Activated CD4-positive, alpha-beta memory T cell treated with anti-CD3 and anti-CD28 coated beads for 36 hours (primary cell): ENCODE measurements around the gene HOXA10. TPM values are rescaled to one million over a fixed set of nuclear protein-coding genes. Genes with fewer than 3 reads are reported as not detected.

Source experiments
- CTCF ChIA-PET: fragments of 350-600 bp; sonication (Branson Sonifier 250); formaldehyde crosslinking; loops from one replicate; lab custom pipeline; 2021; ENCODE audit warnings: antibody characterized with exemption, inconsistent platforms; lab: Charles Lee
- POLR2A ChIA-PET: fragments of 350-600 bp; sonication (Branson Sonifier 250); formaldehyde crosslinking; loops from one replicate; lab custom pipeline; 2021; ENCODE audit warnings: antibody characterized with exemption; lab: Charles Lee
- DNase-seq: peaks from one replicate; pipeline ENCODE4 v3.0.0-alpha.2; 2020
- H3K27ac Mint-ChIP-seq: one replicate; pipeline ENCODE4 v1.8.0; 2021; ENCODE audit warnings: mixed read lengths
- H3K27me3 Mint-ChIP-seq: one replicate; pipeline ENCODE4 v1.8.0; 2021; ENCODE audit warnings: mixed read lengths
- H3K36me3 Mint-ChIP-seq: one replicate; pipeline ENCODE4 v1.8.0; 2021; ENCODE audit warnings: mixed read lengths
- H3K4me1 Mint-ChIP-seq: one replicate; pipeline ENCODE4 v1.8.0; 2021; ENCODE audit warnings: low read depth, mixed read lengths
- H3K4me3 Mint-ChIP-seq: one replicate; pipeline ENCODE4 v1.8.0; 2021; ENCODE audit warnings: mild to moderate bottlenecking, mixed read lengths
- H3K9me3 Mint-ChIP-seq: one replicate; pipeline ENCODE4 v1.8.0; 2021; ENCODE audit warnings: mixed read lengths
- intact Hi-C: fragments of 100-400 bp; cut with micrococcal nuclease; formaldehyde crosslinking; loops from one replicate; pipeline ENCODE4 v1.15.1; 2023
- total RNA-seq, 2 experiments: library from RNA; stranded (reverse); gene quantifications; one replicate each; pipeline ENCODE4 v1.2.3, GENCODE V29; 2021

HOXA10 gene
- total RNA-seq, 2 experiments from 2014 or later = not detected

GRCh38 chr7:27202018-27202861 lies 28.1 kb upstream of the HOXA10 start:
- Mint-ChIP-seq H3K9me3 (no peaks in the 10 kb centered on the region), H3K36me3 (peaks cover 3% of the 10 kb centered on the region), H3K27ac (no peak overlapping the region), H3K27me3 (peaks cover 84% of the 10 kb centered on the region), H3K4me3 (no peak overlapping the region), H3K4me1 (peaks cover 36% of the 10 kb centered on the region)
- intact Hi-C loops = no loop called here
- ChIA-PET CTCF (interaction anchor here (0.9 to 1.0 kb wide), 2 partner anchors 41 to 826 kb away, joined by 3 read pairs; no protein-coding TSS in a partner anchor), POLR2A (no interaction called here)
- no peak for DNase-seq

- H3K27ac Mint-ChIP-seq = no peak overlapping the region
- ChIA-PET CTCF (no interaction called here), POLR2A (no interaction called here)
- DNase-seq = no peak
- peaks cover 3% of the 10 kb centered on the region for H3K36me3 Mint-ChIP-seq
- H3K27me3 Mint-ChIP-seq = peaks cover 80% of the 10 kb centered on the region
- no peaks in the 10 kb centered on the region for H3K9me3 Mint-ChIP-seq
- intact Hi-C loops = no loop called here
- no peak overlapping the region for H3K4me3 Mint-ChIP-seq
- H3K4me1 Mint-ChIP-seq = peaks cover 36% of the 10 kb centered on the region
Measured at GRCh38 chr7:27201580-27202017, 27.5 kb upstream of the HOXA10 start.

DNA sequence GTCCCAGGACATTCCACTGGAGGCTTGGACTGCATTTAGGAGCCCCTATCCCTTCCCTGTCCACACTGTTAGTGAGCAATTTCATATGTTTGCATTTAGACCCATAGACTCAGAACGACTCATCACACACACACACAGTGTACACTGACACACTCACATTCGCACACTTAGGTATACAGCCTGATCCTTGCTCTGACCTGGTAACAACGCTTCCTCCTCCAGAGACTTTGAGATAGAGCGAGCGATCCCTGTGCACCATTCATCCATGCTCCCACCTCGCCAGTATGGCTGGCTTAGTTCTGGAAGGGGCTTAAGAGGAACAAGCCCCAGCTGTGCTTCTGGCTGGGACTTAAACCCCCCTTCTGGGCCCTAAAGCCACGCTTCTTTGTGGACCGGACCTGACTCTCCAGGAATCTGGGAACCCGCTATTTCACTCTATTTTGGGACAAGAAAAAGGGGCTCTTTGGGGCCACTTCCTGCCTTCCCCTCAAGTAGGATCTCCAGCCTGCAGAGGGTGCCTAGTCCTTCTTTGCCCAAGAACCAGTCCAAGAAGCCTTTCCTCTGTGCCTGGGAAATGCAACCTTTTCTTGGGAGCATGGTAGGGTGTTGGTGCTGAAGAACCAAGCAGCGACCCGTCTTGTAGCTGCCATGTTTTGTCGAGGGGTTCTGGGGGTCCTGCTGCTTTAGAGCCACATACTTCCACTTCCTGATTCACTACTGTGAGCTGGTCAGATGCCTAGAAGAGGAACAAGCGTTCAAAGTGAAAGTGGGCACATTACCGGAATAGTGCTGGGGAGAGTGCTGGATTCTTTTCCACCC lies 26.9 kb upstream of the HOXA10 start:
- Mint-ChIP-seq H3K36me3 (peaks cover 3% of the 10 kb centered on the region), H3K9me3 (no peaks in the 10 kb centered on the region), H3K4me3 (peak overlapping the region; percentile 27), H3K27ac (peak overlapping the region; percentile 39), H3K27me3 (peaks cover 80% of the 10 kb centered on the region), H3K4me1 (peaks cover 36% of the 10 kb centered on the region)
- ChIA-PET POLR2A (no interaction called here), CTCF (no interaction called here)
- DNase-seq = no peak
- intact Hi-C loops = loop anchor here (1.0 kb wide), 1 partner anchor 12 kb away; no protein-coding TSS in a partner anchor

GRCh38 chr7:27199849-27200760 lies 26.0 kb upstream of the HOXA10 start, which contains the start of gene HOXA13:
Gene HOXA13 (minus strand): TSS chr7:27200091. CDS start chr7:27200077, 14 bp downstream.
- Mint-ChIP-seq H3K4me3 (peak within 1 kb of the TSS; percentile 67), H3K9me3 (no peaks in the 10 kb centered on the region), H3K27ac (peak within 1 kb of the TSS; percentile 39), H3K36me3 (peaks cover 3% of the 10 kb centered on the region), H3K27me3 (peaks cover 78% of the 10 kb centered on the region), H3K4me1 (peaks cover 32% of the 10 kb centered on the region)
- ChIA-PET CTCF (interaction anchor here (0.8 to 1.8 kb wide), 5 partner anchors 9 to 21 kb away, joined by 3 to 6 read pairs (median 3); no protein-coding TSS in a partner anchor), POLR2A (no interaction called here)
- intact Hi-C loops = loop anchor here (1.0 to 5.0 kb wide), 5 partner anchors 11 to 582 kb away; partner anchors contain the start of gene HOXA11
- DNase-seq = no peak

DNA sequence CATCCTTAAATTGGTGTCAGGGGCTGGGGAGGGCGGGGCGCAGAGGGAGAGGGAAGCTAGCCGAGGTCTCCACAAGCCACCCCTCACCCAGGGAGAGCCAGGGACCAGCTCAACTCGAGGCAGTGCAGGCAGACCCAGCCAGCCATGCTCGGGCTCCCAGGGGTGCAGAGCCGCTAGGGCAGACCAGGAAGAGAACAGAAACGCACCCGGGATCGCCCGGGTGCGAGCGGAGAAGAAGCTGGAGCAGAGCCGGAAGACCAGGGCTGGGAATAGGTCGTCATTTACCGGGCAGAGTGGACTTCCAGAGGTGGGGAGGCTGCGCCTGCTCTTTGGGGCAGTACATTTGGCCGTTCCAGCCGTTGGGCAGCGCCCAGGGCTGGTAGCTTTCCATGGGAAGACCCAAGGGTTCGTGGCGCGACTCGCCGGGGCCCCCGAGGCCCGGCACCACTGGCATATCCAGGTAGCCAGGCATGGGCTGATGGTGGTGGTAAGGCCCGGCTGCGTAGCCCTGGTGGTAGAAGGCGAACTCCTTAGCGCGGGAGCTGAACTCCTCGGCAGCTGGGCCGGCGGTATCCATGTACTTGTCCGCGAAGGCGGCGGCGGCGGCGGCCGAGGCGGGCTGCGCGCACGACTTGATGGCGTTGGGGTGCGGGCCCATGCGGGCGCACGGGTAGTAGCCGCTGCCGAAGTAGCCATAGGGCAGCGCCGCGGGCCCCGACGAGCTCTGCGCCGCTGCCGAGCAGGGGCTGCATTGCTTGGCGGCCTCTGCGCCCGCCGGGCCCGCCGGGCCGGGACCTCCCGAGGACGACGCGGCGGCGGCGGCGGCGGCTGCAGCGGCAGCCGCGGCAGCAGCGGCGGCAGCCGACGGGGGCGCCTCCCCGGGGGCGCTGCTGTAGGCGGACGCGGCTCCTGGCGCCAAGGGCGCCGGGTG lies 25.0 kb upstream of the HOXA10 start:
- ChIA-PET POLR2A (no interaction called here), CTCF (interaction anchor here (0.8 to 1.8 kb wide), 9 partner anchors 9 to 821 kb away, joined by 3 to 6 read pairs (median 3); partner anchors contain the start of gene HOXA11)
- no peaks in the 10 kb centered on the region for H3K9me3 Mint-ChIP-seq
- peak overlapping the region; percentile 46 for H3K4me3 Mint-ChIP-seq
- peaks cover 27% of the 10 kb centered on the region for H3K4me1 Mint-ChIP-seq
- H3K27me3 Mint-ChIP-seq = peaks cover 76% of the 10 kb centered on the region
- DNase-seq = no peak
- no peak overlapping the region for H3K27ac Mint-ChIP-seq
- H3K36me3 Mint-ChIP-seq = peaks cover 3% of the 10 kb centered on the region
- intact Hi-C loops = loop anchor here (2.0 to 5.0 kb wide), 4 partner anchors 14 to 583 kb away; partner anchors contain the start of gene HOXA11

DNA sequence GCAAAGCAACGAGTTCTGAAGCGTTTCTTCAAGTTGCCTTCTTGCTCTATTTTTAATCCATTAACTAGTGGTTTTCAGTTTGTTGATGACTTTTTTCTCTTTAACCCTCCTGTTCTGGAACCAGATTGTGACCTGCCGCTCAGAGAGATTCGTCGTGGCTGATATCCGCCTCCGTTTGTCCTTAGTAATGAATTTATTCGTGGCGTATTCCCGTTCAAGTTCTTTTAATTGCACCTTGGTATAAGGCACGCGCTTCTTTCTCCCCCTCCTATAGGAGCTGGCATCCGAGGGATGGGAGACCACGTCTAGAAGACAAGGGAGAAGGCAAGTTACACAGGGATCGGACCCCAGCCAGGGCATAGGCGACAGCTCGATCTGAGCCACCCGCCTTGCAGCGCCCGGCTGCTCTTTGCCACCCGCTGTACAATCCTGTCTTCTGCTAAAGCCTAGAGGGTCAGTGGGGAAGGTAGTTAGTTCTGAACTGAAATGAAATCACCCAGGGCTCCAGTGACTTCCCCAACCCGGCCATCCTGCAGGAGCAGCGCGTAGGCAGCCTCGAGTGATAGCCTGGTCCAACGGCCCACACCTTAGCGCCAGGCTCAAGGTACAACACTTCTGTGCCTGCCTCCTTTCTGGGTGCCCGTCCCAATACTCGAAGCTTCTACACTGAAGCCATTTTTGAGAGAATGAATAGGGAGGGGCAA lies 24.2 kb upstream of the HOXA10 start:
- Mint-ChIP-seq H3K27me3 (peaks cover 76% of the 10 kb centered on the region), H3K27ac (no peak overlapping the region), H3K36me3 (peaks cover 3% of the 10 kb centered on the region), H3K9me3 (no peaks in the 10 kb centered on the region), H3K4me1 (peaks cover 33% of the 10 kb centered on the region), H3K4me3 (no peak overlapping the region)
- ChIA-PET POLR2A (no interaction called here), CTCF (interaction anchor here (0.8 to 1.8 kb wide), 9 partner anchors 8 to 822 kb away, joined by 3 to 6 read pairs (median 3); partner anchors contain the start of gene HOXA11)
- DNase-seq = peak; percentile 9
- intact Hi-C loops = loop anchor here (2.0 to 5.0 kb wide), 4 partner anchors 13 to 584 kb away; partner anchors contain the start of gene HOXA11

DNA sequence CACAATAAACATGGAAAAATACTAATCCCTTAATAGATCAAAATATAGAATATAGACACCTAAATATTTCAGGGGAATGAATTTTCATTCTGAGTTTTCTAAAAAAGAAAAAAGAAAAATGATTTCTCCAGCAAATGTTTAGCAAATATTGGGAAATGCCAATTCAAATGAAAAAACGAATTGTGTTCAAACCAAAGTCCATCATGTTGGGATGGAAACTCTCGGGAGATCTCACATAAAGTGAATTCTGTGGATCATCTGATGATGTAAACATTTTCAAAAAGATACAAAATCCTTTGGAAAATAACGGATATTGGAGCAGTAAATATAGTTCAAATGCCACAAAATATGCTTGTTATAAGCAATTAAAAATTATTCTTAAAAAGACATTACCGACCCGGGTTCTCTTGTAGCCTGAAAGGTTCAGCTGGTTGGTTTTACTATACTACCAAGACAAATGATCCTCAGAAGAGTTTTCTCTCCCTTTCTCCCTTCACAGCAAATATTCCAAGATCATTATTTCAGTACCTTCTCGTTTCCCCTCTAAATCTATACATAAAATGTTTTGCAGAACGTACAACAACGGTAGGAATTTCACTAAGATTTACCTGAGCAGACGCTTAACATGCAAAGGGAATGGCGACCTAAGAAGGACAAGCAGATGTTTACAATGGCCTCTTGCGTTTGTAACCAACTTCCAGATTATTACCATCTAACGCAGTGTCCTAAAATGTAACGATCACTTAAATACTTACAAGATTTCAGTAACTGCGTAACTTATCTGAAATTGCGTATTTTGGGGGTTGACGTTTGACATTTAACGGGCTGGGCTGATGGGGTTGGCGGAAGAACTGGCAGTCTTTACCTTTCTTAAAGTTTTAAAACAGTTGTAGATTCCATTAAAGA lies 23.3 kb upstream of the HOXA10 start:
- DNase-seq = no peak
- Mint-ChIP-seq H3K27me3 (peaks cover 72% of the 10 kb centered on the region), H3K9me3 (no peaks in the 10 kb centered on the region), H3K36me3 (peaks cover 3% of the 10 kb centered on the region), H3K4me1 (peaks cover 36% of the 10 kb centered on the region), H3K27ac (no peak overlapping the region), H3K4me3 (no peak overlapping the region)
- ChIA-PET CTCF (interaction anchor here (0.8 to 1.4 kb wide), 3 partner anchors 14 to 577 kb away, joined by 3 to 4 read pairs (median 3); no protein-coding TSS in a partner anchor), POLR2A (no interaction called here)
- intact Hi-C loops = loop anchor here (2.0 to 5.0 kb wide), 7 partner anchors 13 to 881 kb away; partner anchors contain the start of gene HOXA11

GRCh38 chr7:27196287-27196767 lies 22.2 kb upstream of the HOXA10 start:
- POLR2A ChIA-PET = interaction anchor here (0.9 kb wide), 1 partner anchor 14 kb away, joined by 3 read pairs; no protein-coding TSS in a partner anchor
- CTCF ChIA-PET = interaction anchor here (0.6 to 4.1 kb wide), 55 partner anchors 10 to 1396 kb away, joined by 3 to 45 read pairs (median 5); partner anchors contain the start of genes EVX1, HOXA11 and HOXA5
- H3K4me1 Mint-ChIP-seq = peaks cover 30% of the 10 kb centered on the region
- peak; percentile 88 for DNase-seq
- H3K36me3 Mint-ChIP-seq = peaks cover 3% of the 10 kb centered on the region
- H3K27ac Mint-ChIP-seq = no peak overlapping the region
- H3K27me3 Mint-ChIP-seq = peaks cover 71% of the 10 kb centered on the region
- no peaks in the 10 kb centered on the region for H3K9me3 Mint-ChIP-seq
- peak overlapping the region; percentile 26 for H3K4me3 Mint-ChIP-seq
- intact Hi-C loops = loop anchor here (1.0 to 5.0 kb wide), 6 partner anchors 44 to 900 kb away; no protein-coding TSS in a partner anchor
